HG03442 (cell line): ENCODE results near the gene FAM78A.
A peak's percentile ranks its signal among the peaks of the same experiment; 100 is the strongest.
"Not testable (repeated sequence)": the region's sequence is repeated elsewhere in the genome, so short reads cannot be mapped to it uniquely, and the experiment has no call there.

Experiments
- ATAC-seq: cut with Tn5 transposase; IDR thresholded peaks from one replicate; pipeline ENCODE4 v1.9.1; 2021; ENCODE audit warnings: mild to moderate bottlenecking, moderate library complexity; ENCODE audit not compliant: unreplicated experiment

The FAM78A gene

DNA sequence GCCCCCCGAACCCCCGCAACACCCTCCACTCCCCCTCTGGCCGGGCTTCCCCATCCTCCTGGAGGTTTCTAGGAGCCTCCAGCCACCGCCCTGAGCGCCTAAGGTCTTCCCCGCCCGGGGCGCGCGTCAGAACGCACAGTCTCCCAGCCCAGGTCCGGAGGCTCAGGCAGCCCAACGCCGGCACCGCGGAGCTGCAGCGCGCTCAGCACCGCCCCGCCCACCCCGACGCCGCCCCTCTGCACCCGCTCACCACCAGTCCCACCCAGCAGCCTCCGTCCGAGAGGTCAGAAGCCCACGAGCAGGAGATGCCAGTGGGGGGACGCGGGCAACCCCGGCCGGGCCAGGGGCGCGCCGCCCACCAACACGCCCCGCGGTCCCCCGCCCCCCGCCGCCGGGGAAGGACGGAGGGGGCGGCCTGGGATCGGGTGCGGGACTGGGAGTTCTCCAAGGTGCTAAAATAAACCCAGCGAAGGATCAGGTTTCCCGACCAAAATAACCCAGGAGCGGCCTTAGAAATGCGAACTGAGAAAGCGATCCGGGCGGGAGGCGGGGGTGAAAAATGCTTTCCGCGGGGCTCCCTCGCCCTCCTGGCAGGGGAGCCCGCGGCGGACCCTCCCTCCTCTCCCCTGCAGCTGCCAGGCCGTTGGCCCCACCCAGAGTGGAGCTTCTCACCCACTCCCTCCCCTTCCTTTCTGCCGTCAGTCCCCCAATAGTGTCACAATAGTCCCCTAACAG lies 6.5 kb upstream of the FAM78A start:
- ATAC-seq, result no peak

DNA sequence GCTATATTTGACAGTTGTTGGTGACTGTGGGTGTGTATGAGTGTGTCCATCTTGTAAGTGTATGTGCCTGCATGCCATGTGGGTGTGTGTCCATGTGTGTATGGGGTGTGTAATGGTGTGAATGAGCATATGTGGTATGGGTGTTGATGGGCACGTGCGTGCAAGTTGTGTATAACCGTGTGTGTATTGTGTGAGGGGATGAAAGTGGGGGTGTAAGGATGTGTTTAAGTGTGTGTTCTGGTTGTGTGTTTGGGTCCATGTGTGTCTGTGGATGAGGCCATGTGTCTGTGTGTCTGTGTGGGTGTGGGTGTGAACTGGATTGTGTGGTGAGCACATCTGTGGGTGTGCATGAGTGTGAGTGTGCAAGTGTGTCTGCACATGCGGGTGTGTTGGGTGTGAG lies 5.9 kb upstream of the FAM78A start:
- no peak for ATAC-seq

DNA sequence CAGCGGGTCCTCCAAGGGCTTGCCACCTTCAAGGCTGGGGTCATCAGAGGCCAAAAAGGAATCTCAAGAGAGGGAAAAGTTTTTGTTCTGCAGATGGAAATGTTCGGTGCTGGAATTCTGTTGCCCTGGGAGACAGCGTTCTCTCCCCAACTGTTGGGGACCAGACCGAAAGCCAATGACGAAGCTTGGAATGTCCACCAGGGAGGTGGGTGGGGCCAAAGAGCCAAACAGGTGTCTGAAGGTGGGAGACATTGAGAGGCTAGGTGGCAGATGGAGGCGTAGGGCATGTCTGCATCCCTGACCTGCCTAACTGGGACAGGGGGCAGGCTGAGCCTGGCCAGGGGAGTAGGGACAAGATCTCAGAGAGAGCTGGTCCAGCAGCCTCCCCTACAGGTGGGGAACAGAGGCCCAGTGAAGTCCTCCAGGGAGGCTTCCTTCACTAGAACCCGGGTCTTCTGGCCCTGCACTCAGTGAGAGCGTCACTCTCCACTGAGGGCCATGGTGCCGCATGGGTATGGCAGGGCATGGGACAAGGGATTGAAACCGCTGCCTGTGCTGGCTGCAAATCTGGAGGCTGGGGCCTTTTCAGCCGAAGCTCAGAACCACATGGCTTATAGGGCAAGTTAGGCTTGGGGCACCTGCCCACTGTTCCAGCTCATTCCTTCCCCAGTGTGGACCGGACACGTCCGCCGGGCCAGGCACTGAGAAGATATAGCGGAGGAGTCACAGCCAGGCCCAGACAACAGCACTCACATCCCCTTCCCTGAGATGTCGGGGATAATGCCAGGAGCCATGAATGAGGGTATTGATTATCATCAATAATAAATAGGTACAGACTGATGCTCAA lies 5.0 kb upstream of the FAM78A start:
- ATAC-seq, result no peak

DNA sequence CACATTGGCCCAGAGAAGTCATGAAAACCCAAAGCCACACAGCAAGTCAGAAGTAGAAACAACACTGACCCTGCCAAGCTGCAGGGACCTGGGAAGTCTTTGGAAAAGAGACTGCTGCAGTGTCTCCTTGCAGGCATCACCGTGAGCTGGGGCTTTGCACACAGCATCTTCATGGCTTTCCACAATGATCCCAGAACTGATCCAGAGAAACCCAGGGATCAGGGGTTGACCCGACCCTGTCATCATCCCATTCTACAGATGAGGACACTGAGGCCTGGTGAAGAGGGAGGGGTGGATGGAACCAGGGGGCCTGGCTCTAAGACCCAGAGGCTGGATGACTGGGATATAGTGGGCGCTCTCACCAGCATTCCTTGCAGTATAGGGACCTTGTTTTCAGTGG lies 4.3 kb upstream of the FAM78A start:
- no peak for ATAC-seq

DNA sequence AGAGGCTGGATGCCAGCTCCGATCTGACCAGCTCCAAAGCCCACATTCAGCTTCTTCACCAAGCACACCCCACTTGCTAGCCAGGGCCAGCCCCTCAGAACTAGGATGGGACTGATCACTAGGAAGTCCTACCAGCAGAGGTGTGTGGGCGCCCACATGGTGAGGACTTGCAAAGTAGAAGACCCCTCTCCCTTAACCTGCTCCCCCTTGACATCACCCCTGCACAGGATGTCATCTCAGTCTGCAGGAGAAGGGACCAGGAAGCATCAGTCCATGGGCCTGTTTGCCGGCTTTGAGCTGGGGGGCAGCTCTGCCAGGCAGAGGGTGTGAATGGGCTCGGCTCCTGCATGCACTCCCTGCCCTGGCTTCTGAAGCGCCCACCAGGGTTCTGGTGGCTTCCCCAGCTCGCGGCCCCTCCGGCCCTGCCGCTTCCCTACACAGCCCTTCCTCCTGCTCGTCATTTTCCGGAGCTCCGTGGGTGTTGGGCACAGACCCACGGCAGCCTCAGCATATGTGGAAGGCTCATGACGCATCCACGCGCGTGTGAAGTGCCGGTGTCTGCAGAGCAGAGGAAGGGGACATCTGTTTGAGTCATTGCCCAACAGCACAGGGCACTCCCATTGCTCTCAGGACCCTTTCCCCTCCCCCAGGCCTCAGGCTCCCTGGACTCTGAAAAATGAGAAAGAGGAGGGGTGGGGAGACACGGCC lies 3.7 kb upstream of the FAM78A start:
- no peak for ATAC-seq

DNA sequence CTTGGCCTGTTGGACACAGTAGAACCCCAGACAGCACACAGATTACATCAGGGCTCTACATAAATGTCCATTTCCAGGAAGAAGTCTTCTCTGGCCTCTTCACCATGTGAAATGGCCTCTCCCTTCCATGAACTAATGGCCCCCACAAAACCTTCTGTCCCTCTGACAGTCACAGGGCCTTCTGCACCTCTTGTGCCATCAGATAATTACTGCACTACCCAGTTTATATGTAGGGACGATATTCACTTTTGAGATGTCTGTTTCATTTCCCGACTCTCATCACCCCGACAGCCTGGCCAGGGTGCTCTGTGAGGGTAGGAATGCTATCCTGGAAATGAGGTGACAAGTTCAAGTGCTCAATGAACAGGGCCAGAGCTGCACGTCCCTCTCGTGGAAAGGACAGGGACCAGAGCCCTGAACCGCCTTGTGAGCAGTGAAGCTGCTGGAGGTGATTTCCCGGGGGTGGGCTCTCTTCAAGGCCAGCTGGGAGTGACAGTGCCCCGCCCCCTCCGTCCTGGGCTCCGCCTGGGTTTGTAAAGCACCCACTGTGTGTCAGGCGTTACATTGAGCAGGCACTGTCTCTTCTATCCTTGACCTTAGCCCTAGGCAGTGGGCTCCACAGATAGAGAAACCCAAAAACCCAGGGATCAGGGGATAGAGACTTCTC lies 3.0 kb upstream of the FAM78A start:
- no peak for ATAC-seq

DNA sequence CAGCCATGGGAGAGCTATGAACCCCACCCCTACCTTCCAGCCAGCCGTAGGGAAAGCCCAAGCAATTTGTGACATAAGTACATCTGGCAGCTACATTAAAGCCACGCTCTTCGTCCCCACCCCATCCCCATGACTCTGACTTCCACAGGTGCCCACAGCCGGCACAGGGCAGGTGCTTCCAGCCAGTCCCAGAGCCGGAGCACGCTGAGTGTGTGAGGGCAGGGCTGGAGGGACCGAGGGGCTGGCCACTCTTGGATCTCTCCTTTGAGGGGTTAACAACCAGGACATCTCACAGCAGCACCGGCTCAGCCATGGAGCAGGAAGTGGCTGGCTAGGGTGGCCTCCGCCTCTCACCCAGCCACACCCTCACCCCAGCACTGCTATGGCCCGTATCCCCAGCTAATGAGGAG lies 2.4 kb upstream of the FAM78A start:
- no peak for ATAC-seq

GRCh38 chr9:131277910-131278701 lies 1.8 kb upstream of the FAM78A start:
- peak; percentile 29 for ATAC-seq

GRCh38 chr9:131277287-131277909 lies 1.1 kb upstream of the FAM78A start:
- ATAC-seq, result peak; percentile 7

- peak; percentile 11 for ATAC-seq
These were observed 579 bp upstream of the FAM78A start for GRCh38 chr9:131276891-131277286.

GRCh38 chr9:131275332-131276093 lies 797 bp downstream of the FAM78A start:
- ATAC-seq, result no peak

DNA sequence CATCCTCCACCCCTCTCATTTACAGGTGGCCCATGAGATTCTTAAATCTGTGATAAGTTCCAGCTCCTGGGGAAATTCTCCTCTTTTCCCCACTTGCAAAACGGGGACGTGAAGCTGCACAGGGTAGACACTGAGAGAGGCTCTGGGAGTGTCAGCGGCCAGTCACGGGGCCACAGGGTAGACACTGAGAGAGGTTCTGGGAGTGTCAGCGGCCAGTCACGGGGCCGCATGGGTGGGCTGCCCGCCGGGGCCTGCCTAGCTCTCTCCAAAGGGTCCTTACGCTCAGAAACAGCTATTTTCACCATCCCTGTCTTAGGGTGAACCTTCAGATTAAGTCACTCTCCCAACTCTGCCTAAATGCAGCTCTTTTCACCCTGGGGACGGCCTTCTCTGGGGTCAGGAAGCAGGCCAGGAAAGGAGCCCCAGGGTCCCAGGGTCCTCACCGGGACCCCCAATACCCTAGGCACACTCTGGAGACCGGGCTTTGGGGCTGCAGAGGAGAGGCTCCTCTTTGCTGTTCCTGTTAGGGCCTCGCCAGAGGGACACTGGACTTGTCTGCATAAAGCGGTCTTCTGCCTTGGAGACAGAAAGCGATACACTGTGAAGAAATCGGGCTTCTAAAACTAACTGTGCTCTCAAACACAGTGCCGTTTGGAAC lies 1.5 kb downstream of the FAM78A start:
- no peak for ATAC-seq

DNA sequence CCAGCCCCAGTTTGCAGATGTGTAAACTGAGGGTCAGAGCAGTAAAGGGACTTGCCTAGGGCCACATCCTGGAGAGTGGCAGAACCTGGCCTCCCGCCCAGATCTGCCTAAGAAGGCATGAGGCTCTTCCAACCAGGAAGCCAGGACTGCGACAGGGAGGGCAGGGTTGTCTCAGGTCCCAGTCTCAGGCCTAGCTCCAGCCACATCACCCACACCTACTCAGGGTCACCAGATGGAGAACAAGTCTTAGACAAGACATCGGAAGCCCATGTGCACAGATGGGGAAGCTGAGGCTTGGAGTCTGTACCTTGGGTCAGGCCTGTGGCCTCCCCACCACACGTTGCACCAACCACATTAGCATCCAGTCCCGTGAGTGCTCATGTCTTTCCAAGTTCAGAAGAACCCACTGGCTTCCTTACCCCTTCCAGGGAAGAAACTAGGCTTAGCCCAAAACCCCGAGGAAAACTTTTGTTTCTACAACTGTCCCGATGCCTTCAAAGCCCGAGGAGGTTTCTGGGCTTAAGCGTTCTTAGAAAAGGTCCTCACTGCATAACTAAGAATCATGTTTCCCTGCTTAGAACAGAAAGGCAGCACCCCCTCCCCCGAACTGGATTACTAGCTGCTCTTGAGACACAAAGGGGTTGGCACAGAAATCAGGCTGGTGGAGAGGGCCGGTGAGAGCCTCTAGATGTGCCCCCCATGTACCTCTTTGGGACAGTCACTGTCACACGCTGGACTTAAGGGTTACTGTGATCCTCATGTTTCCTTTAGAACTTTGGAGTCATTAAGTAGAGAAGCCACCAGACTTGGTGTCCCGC lies 2.2 kb downstream of the FAM78A start:
- ATAC-seq, result no peak

DNA sequence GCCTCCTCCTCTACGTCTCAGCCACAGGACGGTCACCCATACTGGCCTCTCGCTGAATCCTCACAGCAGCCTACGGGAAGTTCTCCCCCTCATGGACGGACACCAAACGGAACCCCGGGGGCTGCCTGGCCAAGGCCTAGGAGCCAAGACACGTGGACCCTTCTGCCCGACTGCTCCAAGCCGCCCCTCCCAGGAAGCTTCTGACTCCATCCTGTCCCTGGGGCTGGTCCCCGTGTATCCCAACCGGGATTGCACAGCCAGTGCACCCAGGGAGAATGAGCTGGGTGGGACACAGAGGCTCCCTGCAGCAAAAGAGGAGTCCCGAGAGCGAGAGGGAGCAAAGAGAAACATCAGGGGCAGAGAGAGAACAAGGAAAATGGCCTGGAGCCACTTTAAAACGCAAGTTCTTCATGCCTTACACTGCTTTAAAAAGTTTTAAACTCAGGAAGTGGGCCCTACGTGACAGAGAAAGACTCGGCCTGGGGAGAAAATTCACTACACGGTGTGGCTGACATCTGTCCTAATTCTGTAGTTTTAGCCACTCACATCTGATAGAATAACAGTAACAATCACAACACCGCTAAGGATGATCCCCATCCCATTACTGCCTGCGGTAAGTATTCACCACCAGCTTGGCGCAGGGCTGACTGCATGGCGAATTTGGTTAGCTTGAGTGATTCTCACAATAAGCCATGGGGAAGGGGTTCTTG lies 3.0 kb downstream of the FAM78A start:
- ATAC-seq, result no peak

- no peak for ATAC-seq
These were observed 4.1 kb downstream of the FAM78A start for GRCh38 chr9:131272212-131272611.

GRCh38 chr9:131271506-131271931 lies 4.8 kb downstream of the FAM78A start:
- no peak for ATAC-seq

DNA sequence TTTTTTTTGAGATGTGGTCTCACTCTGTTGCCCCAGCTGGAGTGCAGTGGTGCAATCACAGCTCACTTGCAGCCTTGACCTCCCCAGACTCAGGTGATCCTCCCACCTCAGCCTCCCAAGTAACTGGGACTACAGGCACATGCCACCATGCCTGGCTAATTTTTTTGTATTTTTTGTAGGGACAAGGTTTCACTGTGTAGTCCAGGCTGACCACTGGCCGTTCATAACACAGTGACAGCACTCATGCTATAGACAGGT lies 5.4 kb downstream of the FAM78A start:
- not testable (repeated sequence) for ATAC-seq
